H1 (cell line): ENCODE data around the gene DDX4. TPM values are rescaled to one million over a fixed set of nuclear protein-coding genes. Genes with fewer than 3 reads are reported as not detected.

Source experiments
- CTCF ChIA-PET: fragments of 300-600 bp; sonication (Branson Sonifier 250); formaldehyde crosslinking; loops from one replicate; lab custom pipeline; 2021; ENCODE audit not compliant: partially characterized antibody; lab: Charles Lee
- POLR2A ChIA-PET: fragments of 300-600 bp; sonication (Branson Sonifier 250); formaldehyde crosslinking; loops from one replicate; lab custom pipeline; 2021; ENCODE audit warnings: inconsistent platforms; ENCODE audit not compliant: partially characterized antibody; lab: Charles Lee
- DNase-seq, 2 experiments: peaks; one replicate each; pipeline versions ENCODE4 v3.0.0 to v3.0.0-alpha.2; 2010 to 2022; ENCODE audit warnings: low spot score in 2 of 2, low read depth in 1 of 2, mixed read lengths in 1 of 2
- FAIRE-seq: peaks from 2 replicates; lab custom pipeline; 2011; peaks lifted over from hg19 to GRCh38; lab: Jason Lieb, UNC
- H2AFZ ChIP-seq: 2 replicates; pipeline ENCODE4 v1.8.1; 2012; ENCODE audit warnings: low read length, inconsistent platforms
- H2AK5ac ChIP-seq: 2 replicates; pipeline ENCODE4 v1.6.1; 2013; ENCODE audit warnings: low read depth, low read length
- H2BK120ac ChIP-seq: replicated peaks from 2 replicates; pipeline ENCODE3; 2013; ENCODE audit warnings: low read depth, low read length, inconsistent platforms
- H2BK12ac ChIP-seq: 2 replicates; pipeline ENCODE4 v1.6.1; 2013; ENCODE audit warnings: low read depth, low read length
- H2BK15ac ChIP-seq: 2 replicates; pipeline ENCODE4 v1.6.1; 2013; ENCODE audit warnings: low read length
- H2BK20ac ChIP-seq: 2 replicates; pipeline ENCODE4 v1.6.1; 2013; ENCODE audit warnings: low read length
- H2BK5ac ChIP-seq: 2 replicates; pipeline ENCODE4 v1.6.1; 2013; ENCODE audit warnings: low read depth, low read length
- H3K14ac ChIP-seq: 2 replicates; pipeline ENCODE4 v1.6.1; 2013; ENCODE audit warnings: inconsistent platforms; ENCODE audit not compliant: insufficient read length
- H3K18ac ChIP-seq: 2 replicates; pipeline ENCODE4 v1.6.1; 2013; ENCODE audit warnings: low read length; ENCODE audit errors: extremely low read depth
- H3K23ac ChIP-seq: 2 replicates; pipeline ENCODE4 v1.6.1; 2013; ENCODE audit warnings: inconsistent platforms; ENCODE audit not compliant: insufficient read length
- H3K23me2 ChIP-seq: 2 replicates; pipeline ENCODE4 v1.6.1; 2013; ENCODE audit warnings: low read depth, low read length
- H3K27ac ChIP-seq: 2 replicates; pipeline ENCODE4 v1.6.1; 2011; ENCODE audit warnings: low read depth, low read length, inconsistent platforms
- H3K27me3 ChIP-seq, 4 experiments: replicated peaks in 1 of 4; 1 replicate in 1 of 4; 2 replicates in 3 of 4; pipeline versions ENCODE4 v1.6.1 to v1.8.1; 2011 to 2013; ENCODE audit warnings: low read length in 3 of 4, mild to moderate bottlenecking in 3 of 4, inconsistent platforms in 2 of 4, mixed read lengths in 2 of 4, moderate library complexity in 1 of 4; ENCODE audit not compliant: control insufficient read depth in 3 of 4, insufficient read depth in 3 of 4; ENCODE audit errors: extremely low read depth in 1 of 4
- H3K36me3 ChIP-seq, 4 experiments: 2 replicates each; pipeline versions ENCODE4 v1.6.1 to v1.8.1; 2011 to 2013; ENCODE audit warnings: mild to moderate bottlenecking in 4 of 4, low read length in 3 of 4, moderate library complexity in 2 of 4, control low read depth in 1 of 4, inconsistent platforms in 1 of 4; ENCODE audit not compliant: insufficient read depth in 4 of 4, control insufficient read depth in 2 of 4
- H3K4ac ChIP-seq: replicated peaks from 2 replicates; pipeline ENCODE3; 2013; ENCODE audit warnings: low read length, low read depth, mixed read lengths, inconsistent platforms; ENCODE audit not compliant: insufficient read length
- H3K4me1 ChIP-seq, 4 experiments: replicated peaks in 1 of 4; 1 replicate in 1 of 4; 2 replicates in 3 of 4; pipeline versions ENCODE4 v1.6.1 to v1.8.1; 2011 to 2013; ENCODE audit warnings: low read length in 3 of 4, inconsistent platforms in 2 of 4, mixed read lengths in 1 of 4; ENCODE audit not compliant: insufficient read depth in 4 of 4, control insufficient read depth in 3 of 4
- H3K4me2 ChIP-seq, 2 experiments: 2 replicates each; pipeline versions ENCODE4 v1.6.1 to v1.8.1; 2011 to 2013; ENCODE audit warnings: low read depth in 2 of 2, low read length in 2 of 2, control low read depth in 1 of 2, inconsistent platforms in 1 of 2, mild to moderate bottlenecking in 1 of 2; ENCODE audit not compliant: insufficient read depth in 1 of 2
- H3K4me3 ChIP-seq, 4 experiments: fragments of 200-600, 300-600 bp in 1 of 4; sonication (generic), shearing (Covaris generic), sonication (Bioruptor Twin) in 1 of 4; 2 replicates each; pipeline versions ENCODE4 v1.5.1 to v1.8.1; 2011 to 2016; ENCODE audit warnings: low read length in 4 of 4, low read depth in 3 of 4, control low read depth in 2 of 4, inconsistent platforms in 2 of 4, mild to moderate bottlenecking in 2 of 4, mixed read lengths in 1 of 4, moderate library complexity in 1 of 4; ENCODE audit not compliant: insufficient read depth in 2 of 4; ENCODE audit errors: extremely low read depth in 1 of 4
- H3K56ac ChIP-seq: replicated peaks from 2 replicates; pipeline ENCODE3; 2013; ENCODE audit warnings: low read depth, mild to moderate bottlenecking, mixed read lengths, low read length, inconsistent platforms; ENCODE audit not compliant: insufficient read length
- H3K79me1 ChIP-seq: 2 replicates; pipeline ENCODE4 v1.6.1; 2013; ENCODE audit warnings: low read depth, low read length, control low read depth
- H3K79me2 ChIP-seq, 2 experiments: 2 replicates each; pipeline versions ENCODE4 v1.6.1 to v1.8.1; 2012 to 2013; ENCODE audit warnings: low read length in 2 of 2, mild to moderate bottlenecking in 2 of 2, inconsistent platforms in 1 of 2; ENCODE audit not compliant: insufficient read depth in 2 of 2, control insufficient read depth in 1 of 2
- H3K9ac ChIP-seq, 4 experiments: replicated peaks in 1 of 4; 1 replicate in 1 of 4; 2 replicates in 3 of 4; pipeline versions ENCODE4 v1.6.1 to v1.8.1; 2011 to 2013; ENCODE audit warnings: low read depth in 3 of 4, low read length in 3 of 4, control low read depth in 2 of 4, mild to moderate bottlenecking in 2 of 4, moderate library complexity in 2 of 4, inconsistent platforms in 1 of 4; ENCODE audit errors: extremely low read depth in 1 of 4
- H3K9me3 ChIP-seq, 2 experiments: 2 replicates each; pipeline versions ENCODE4 v1.6.1 to v1.8.1; 2012 to 2013; ENCODE audit warnings: mild to moderate bottlenecking in 2 of 2, moderate library complexity in 2 of 2, control low read depth in 1 of 2, inconsistent platforms in 1 of 2, low read depth in 1 of 2, low read length in 1 of 2, mixed read lengths in 1 of 2; ENCODE audit not compliant: insufficient read depth in 2 of 2
- H4K20me1 ChIP-seq, 2 experiments: replicated peaks in 1 of 2; 2 replicates each; pipeline versions ENCODE3 to v1.8.1; 2011 to 2013; ENCODE audit warnings: inconsistent platforms in 2 of 2, low read length in 2 of 2, mild to moderate bottlenecking in 1 of 2; ENCODE audit not compliant: insufficient read depth in 2 of 2, control insufficient read depth in 1 of 2
- H4K5ac ChIP-seq: 2 replicates; pipeline ENCODE4 v1.6.1; 2013; ENCODE audit warnings: low read length, low read depth, mixed read lengths, inconsistent platforms; ENCODE audit not compliant: insufficient read length
- H4K8ac ChIP-seq: 2 replicates; pipeline ENCODE4 v1.8.0; 2013; ENCODE audit warnings: mild to moderate bottlenecking, moderate library complexity, low read length, inconsistent platforms; ENCODE audit not compliant: insufficient read depth; ENCODE audit errors: extremely low read depth
- H4K91ac ChIP-seq: replicated peaks from 2 replicates; pipeline ENCODE3; 2013; ENCODE audit warnings: low read length, mixed read lengths, inconsistent platforms; ENCODE audit not compliant: insufficient read length
- CREB1 ChIP-seq: IDR thresholded peaks from 2 replicates; pipeline ENCODE4 v1.6.1; 2012; ENCODE audit warnings: inconsistent platforms
- CTBP2 ChIP-seq: IDR thresholded peaks from 2 replicates; pipeline ENCODE4 v1.7.0; 2011; ENCODE audit warnings: borderline replicate concordance, mild to moderate bottlenecking, moderate library complexity, mixed read lengths, low read length; ENCODE audit not compliant: insufficient read depth, insufficient read length
- EP300 ChIP-seq, 2 experiments: IDR thresholded peaks; 1 replicate in 1 of 2; 2 replicates in 1 of 2; pipeline ENCODE4 v1.6.1; 2011 to 2012; ENCODE audit warnings: low read depth in 2 of 2, low read length in 2 of 2, mild to moderate bottlenecking in 2 of 2, borderline replicate concordance in 1 of 2, inconsistent platforms in 1 of 2, moderate library complexity in 1 of 2
- EZH2 ChIP-seq: fragments of 200-600 bp; sonication (generic); IDR thresholded peaks from 2 replicates; pipeline ENCODE4 v1.7.1; 2012; ENCODE audit warnings: low read depth, mild to moderate bottlenecking, moderate library complexity, low read length, inconsistent platforms; ENCODE audit not compliant: severe bottlenecking
- KDM4A ChIP-seq: IDR thresholded peaks from one replicate; pipeline ENCODE4 v1.7.1; 2012; ENCODE audit warnings: low read depth, mild to moderate bottlenecking, moderate library complexity, low read length, inconsistent platforms; ENCODE audit not compliant: severe bottlenecking
- NANOG ChIP-seq: IDR thresholded peaks from 2 replicates; pipeline ENCODE4 v1.6.1; 2011; ENCODE audit warnings: low read length, low read depth, mild to moderate bottlenecking, inconsistent platforms; ENCODE audit not compliant: insufficient read depth, poor library complexity, severe bottlenecking
- NRF1 ChIP-seq: IDR thresholded peaks from 2 replicates; pipeline ENCODE4 v1.6.1; 2011; ENCODE audit warnings: mild to moderate bottlenecking, low read depth, low read length, improper control_type of control experiment
- POLR2AphosphoS5 ChIP-seq: IDR thresholded peaks from 2 replicates; pipeline ENCODE4 v1.6.1; 2011; ENCODE audit warnings: low read depth, low read length
- SUZ12 ChIP-seq: fragments of 200-600 bp; sonication (generic); IDR thresholded peaks from 2 replicates; pipeline ENCODE4 v1.6.1; 2012; ENCODE audit warnings: mild to moderate bottlenecking, inconsistent platforms, low read length, moderate library complexity, mixed read lengths
- TAF1 ChIP-seq: IDR thresholded peaks from 2 replicates; pipeline ENCODE4 v1.6.1; 2011; ENCODE audit warnings: mild to moderate bottlenecking, low read depth, low read length
- TBP ChIP-seq: IDR thresholded peaks from 2 replicates; pipeline ENCODE4 v1.6.1; 2011; ENCODE audit warnings: low read depth, low read length, improper control_type of control experiment
- YY1 ChIP-seq: IDR thresholded peaks from 2 replicates; pipeline ENCODE4 v1.6.1; 2011; ENCODE audit warnings: low read depth, mild to moderate bottlenecking, low read length
- whole genome bisulfite sequencing, 2 experiments: shearing (Covaris generic) in 1 of 2; methylation state at CpG; one replicate each; pipeline versions ENCODE4 v1.1.6 to v1.1.7; 2013 to 2015; ENCODE audit warnings: low lambda C conversion rate in 2 of 2, mixed read lengths in 2 of 2, inconsistent platforms in 1 of 2, low coverage in 1 of 2, missing lambda C conversion rate in 1 of 2; ENCODE audit not compliant: insufficient replicate concordance in 2 of 2, insufficient coverage in 1 of 2, insufficient read length in 1 of 2; ENCODE audit errors: extremely low coverage in 1 of 2, missing lambda C conversion rate in 1 of 2; 5-methylcytosine and 5-hydroxymethylcytosine counted together
- polyA plus RNA-seq, 7 experiments: library from polyadenylated mRNA; depleted of rRNA in 3 of 7; stranded (reverse) in 5 of 7; unstranded in 2 of 7; fragments of >200 nt in 5 of 7; fragments of 200-250 nt in 2 of 7; gene quantifications; 1 replicate in 5 of 7; 2 replicates in 1 of 7; 4 replicates in 1 of 7; pipeline versions ENCODE4 v1.2.1 to v1.2.3, GENCODE V29; 2011 to 2013; ENCODE audit warnings: missing spikeins in 2 of 7, mixed read lengths in 2 of 7
- total RNA-seq: library from RNA; stranded (reverse); fragmentation: NEBNext Ultra II Directional; extraction: Animal tissue kit (Norgen Biotek cat#: 25700); gene quantifications from 2 replicates; pipeline ENCODE4 v1.2.1, GENCODE V29; 2021
- TF ChIP-seq, protein P1 (sequence below): IDR thresholded peaks from 2 replicates; pipeline ENCODE4 v1.6.1; 2012; ENCODE audit warnings: inconsistent platforms

DDX4 gene
- total and polyA plus RNA-seq, 2 of the 8 experiments (the other 6 are each of a cell fraction or from before 2014, with no cell fraction given): 0.15 TPM; not detected in 1

DNA sequence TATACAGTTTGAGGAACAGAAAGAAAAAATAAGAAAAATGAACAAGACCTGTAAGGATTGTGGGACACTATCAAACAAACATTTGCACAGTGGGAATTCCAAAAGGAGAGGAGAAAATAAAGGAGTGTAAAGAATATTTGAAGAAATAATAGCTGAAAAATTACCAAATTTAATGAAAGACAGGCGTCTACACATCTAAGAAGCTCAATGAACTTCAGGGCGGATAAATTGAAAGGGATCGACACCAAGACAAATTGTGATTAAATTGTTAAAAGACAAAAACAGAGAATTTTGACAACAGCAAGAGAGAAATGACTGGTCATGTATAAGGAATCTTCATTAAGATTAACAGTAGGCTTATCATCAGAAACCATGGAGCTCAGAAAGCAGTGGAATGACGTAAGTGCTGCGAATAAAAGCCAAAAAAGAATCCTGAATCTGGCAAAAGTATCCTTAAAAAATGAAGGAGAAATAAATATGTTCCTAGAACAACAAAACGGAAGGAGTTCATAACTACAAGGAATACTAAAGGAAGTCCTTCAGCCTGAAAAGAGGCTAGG is 22.3 kb upstream of the DDX4 start:
- Histone ChIP-seq H3K23me2 (peaks cover 9% of the 10 kb centered on the region; the same call in 1 of the 2 replicates), H3K4ac (no peak overlapping the region), H3K27ac (no peak overlapping the region), H4K8ac (no peak overlapping the region), H2BK12ac (no peak overlapping the region), H2BK5ac (no peak overlapping the region), H3K56ac (no peak overlapping the region), H2BK20ac (no peak overlapping the region), H3K14ac (no peak overlapping the region), H3K23ac (no peak overlapping the region), H2AK5ac (no peak overlapping the region), H3K79me2 (peaks cover 0 to 6% of the 10 kb centered on the region in 2 experiments; a peak in 3 of 4 replicates), H4K20me1 (no peaks in the 10 kb centered on the region), H3K79me1 (0 out of 2 replicates have a peak, but pooled peaks cover 4% of the 10 kb centered on the region), H3K9ac (no peak overlapping the region), H2AFZ (no peak overlapping the region), H4K91ac (no peak overlapping the region), H3K18ac (no peak overlapping the region), H2BK120ac (no peak overlapping the region), H2BK15ac (no peak overlapping the region), H4K5ac (no peak overlapping the region), H3K36me3 (no peaks in the 10 kb centered on the region), H3K27me3 (no peaks in the 10 kb centered on the region), H3K4me3 (no peak overlapping the region), H3K4me2 (no peak overlapping the region), H3K9me3 (0 out of 4 replicates have a peak, but pooled peaks cover 0 to 6% of the 10 kb centered on the region in 2 experiments), H3K4me1 (peaks cover 0 to 3% (median 0%) of the 10 kb centered on the region in 4 experiments; a peak in 2 of 7 replicates)
- POLR2A ChIA-PET: no interaction called here
- DNase-seq (no peak), FAIRE-seq (no peak)
- 90% methylated on average over 6 of the region's 6 CpGs; no CpG with 5 or more reads in 1 of the 2 experiments for WGBS, 2 experiments
- CTCF ChIA-PET: interaction anchor here (1.8 kb wide), 1 partner anchor 485 kb away, joined by 4 read pairs; no protein-coding TSS in a partner anchor
- TF ChIP-seq TAF1: no peak
- TF ChIP-seq EP300 (IDR thresholded peaks at IDR 0.05; ENCODE audit: borderline replicate concordance in 1 of 2, low read depth in 2 of 2, low read length in 2 of 2): no peak
- TF ChIP-seq, protein P1, sequence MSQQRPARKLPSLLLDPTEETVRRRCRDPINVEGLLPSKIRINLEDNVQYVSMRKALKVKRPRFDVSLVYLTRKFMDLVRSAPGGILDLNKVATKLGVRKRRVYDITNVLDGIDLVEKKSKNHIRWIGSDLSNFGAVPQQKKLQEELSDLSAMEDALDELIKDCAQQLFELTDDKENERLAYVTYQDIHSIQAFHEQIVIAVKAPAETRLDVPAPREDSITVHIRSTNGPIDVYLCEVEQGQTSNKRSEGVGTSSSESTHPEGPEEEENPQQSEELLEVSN: no peak
- no peak for TF ChIP-seq NANOG
- TF ChIP-seq NRF1: no peak
- no peak for TF ChIP-seq CTBP2
- no peak for TF ChIP-seq CREB1
- TF ChIP-seq YY1: no peak
- no peak for TF ChIP-seq KDM4A
- TF ChIP-seq EZH2: no peak
- TF ChIP-seq POLR2AphosphoS5: no peak
- no peak for TF ChIP-seq SUZ12
- TF ChIP-seq TBP: no peak
